Keratinocyte (primary cell): Measurements from ENCODE around the gene CDC40. TPM values are rescaled to one million over a fixed set of nuclear protein-coding genes. Genes with fewer than 3 reads are reported as not detected.

Experiments
- polyA plus RNA-seq, 5 experiments: library from polyadenylated mRNA; depleted of rRNA in 3 of 5; stranded (reverse) in 3 of 5; stranded (forward) in 1 of 5; unstranded in 1 of 5; fragments of >200 nt; gene quantifications; 1 replicate in 1 of 5; 2 replicates in 3 of 5; 3 replicates in 1 of 5; pipeline versions ENCODE4 v1.2.1 to v1.2.3, GENCODE V29; 2011 to 2012; ENCODE audit warnings: missing spikeins in 2 of 5, low read depth in 1 of 5, low replicate concordance in 1 of 5

The CDC40 gene
- polyA plus RNA-seq, 1 donor (not counting 4 experiments of a cell fraction or from before 2014, with no cell fraction given): 15.8 TPM

Other genes with a start within 250 kb of the CDC40 start
- gene GPR6, start 202.1 kb upstream of the CDC40 start, polyA plus RNA-seq: not detected in 3 replicates
- 12.7 to 26.2 TPM (median 20.9 TPM) in 3 replicates for gene WASF1, start 757 bp upstream of the CDC40 start, polyA plus RNA-seq
- not detected in 3 replicates for gene METTL24, start 177.9 kb downstream of the CDC40 start, polyA plus RNA-seq
- not detected in 3 replicates for gene DDO, start 235.1 kb downstream of the CDC40 start, polyA plus RNA-seq